Thoracic aorta (tissue), 2 donors: ENCODE results near the gene DCXR. TPM values are rescaled to one million over a fixed set of nuclear protein-coding genes. Genes with fewer than 3 reads are reported as not detected.

Source experiments
- ATAC-seq: fragments of 150-250 bp; one replicate; pipeline ENCODE4 v1.8.0; 2017; ENCODE audit warnings: low read depth; ENCODE audit not compliant: insufficient number of reproducible peaks, low FRiP score
- DNase-seq: peaks from one replicate; pipeline ENCODE4 v3.0.0-alpha.2; 2020; ENCODE audit warnings: low spot score
- H3K27ac ChIP-seq, 2 donors: fragments of 200-600 bp; sonication (generic); 1 replicate in 1 of 2; 2 replicates in 1 of 2; pipeline ENCODE4 v1.5.1; 2016; ENCODE audit warnings: mild to moderate bottlenecking in 2 of 2, moderate library complexity in 2 of 2
- H3K27me3 ChIP-seq: fragments of 200-600 bp; sonication (generic); replicated peaks from 2 replicates; pipeline ENCODE4 v1.6.0; 2016; ENCODE audit warnings: mild to moderate bottlenecking; ENCODE audit not compliant: insufficient read depth
- H3K36me3 ChIP-seq: fragments of 200-600 bp; sonication (generic); one replicate; pipeline ENCODE4 v1.5.1; 2016
- H3K4me1 ChIP-seq, 2 donors: fragments of 200-600 bp; sonication (generic); 1 replicate in 1 of 2; 2 replicates in 1 of 2; pipeline versions ENCODE4 v1.5.1 to v1.6.0; 2016; ENCODE audit warnings: low read depth in 2 of 2, mild to moderate bottlenecking in 1 of 2; ENCODE audit not compliant: control insufficient read depth in 1 of 2
- H3K4me3 ChIP-seq: fragments of 200-600 bp; sonication (generic); 2 replicates; pipeline ENCODE4 v1.5.1; 2016; ENCODE audit warnings: mild to moderate bottlenecking
- H3K9me3 ChIP-seq: fragments of 200-600 bp; sonication (generic); 2 replicates; pipeline ENCODE4 v1.5.1; 2016
- CTCF ChIP-seq: fragments of 200-600 bp; sonication (generic); IDR thresholded peaks from one replicate; pipeline ENCODE4 v1.5.1; 2019; ENCODE audit warnings: antibody characterized with exemption
- total RNA-seq, 2 donors: library from RNA; depleted of rRNA; stranded (reverse); fragments of >200 nt; gene quantifications; one replicate each; pipeline versions ENCODE4 v1.1.0 to v1.2.3, GENCODE V29; 2016

DCXR gene
- total RNA-seq, 2 donors from 2014 or later, result 33.9 to 87.1 TPM

- no peaks in the 10 kb centered on the region for H3K27me3 ChIP-seq
- no peak overlapping the region for H3K4me3 ChIP-seq
- H3K27ac ChIP-seq, result no peak overlapping the region
- no peak for DNase-seq
- TF ChIP-seq CTCF, result no peak
- H3K36me3 ChIP-seq, result peaks cover 29% of the 10 kb centered on the region
- ATAC-seq, result no peak
- H3K9me3 ChIP-seq, result no peaks in the 10 kb centered on the region
- H3K4me1 ChIP-seq, result no peaks in the 10 kb centered on the region
Measured at GRCh38 chr17:82077617-82078358, 40.3 kb upstream of the DCXR start.

DNA sequence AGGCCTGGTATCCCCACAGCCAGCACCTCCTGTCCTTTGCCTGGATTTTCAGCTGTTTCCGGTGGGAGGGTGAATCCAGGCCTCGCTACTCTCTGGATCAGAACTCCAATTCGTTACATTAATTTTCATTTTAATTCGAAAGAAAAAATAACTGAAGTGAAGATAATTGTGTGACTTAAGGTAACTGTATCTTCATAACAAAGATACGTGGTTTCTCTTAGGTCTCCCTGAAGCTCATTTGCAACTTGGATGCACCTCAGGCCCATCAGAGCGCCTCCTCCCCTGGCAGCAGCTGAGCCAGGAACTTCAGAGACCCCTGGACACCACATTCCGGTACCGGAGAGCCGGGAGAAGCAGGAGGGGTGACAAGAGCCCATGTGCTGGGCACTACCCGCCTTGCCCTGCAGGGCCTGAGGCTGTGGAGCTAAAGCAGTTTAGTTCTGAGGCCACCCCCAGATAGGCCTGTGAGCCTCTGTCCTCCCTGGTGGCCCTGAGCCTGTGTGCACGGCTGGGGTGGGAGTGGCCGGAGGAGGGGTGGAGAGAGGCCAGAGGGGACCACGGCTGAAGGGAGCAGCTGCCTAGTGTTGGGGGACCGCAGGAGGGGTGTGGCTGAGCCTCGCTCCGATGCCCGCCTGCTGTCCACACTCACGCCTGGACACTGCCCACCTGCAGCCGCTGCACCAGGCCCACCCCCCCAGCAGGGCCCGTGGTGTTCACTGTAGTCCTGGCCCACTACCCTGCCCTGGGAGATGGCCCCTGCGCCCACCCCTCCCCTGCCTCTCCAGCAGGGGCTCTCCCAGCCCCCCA is 39.5 kb upstream of the DCXR start:
- no peak for ATAC-seq
- H3K4me3 ChIP-seq, result no peak overlapping the region
- TF ChIP-seq CTCF, result no peak
- no peaks in the 10 kb centered on the region for H3K9me3 ChIP-seq
- H3K27me3 ChIP-seq, result no peaks in the 10 kb centered on the region
- DNase-seq, result no peak
- no peak overlapping the region for H3K27ac ChIP-seq
- peaks cover 23% of the 10 kb centered on the region for H3K36me3 ChIP-seq
- H3K4me1 ChIP-seq, result no peaks in the 10 kb centered on the region

GRCh38 chr17:82076018-82076784 is 38.7 kb upstream of the DCXR start:
- H3K27ac ChIP-seq, result no peak overlapping the region
- no peak for TF ChIP-seq CTCF
- H3K27me3 ChIP-seq, result no peaks in the 10 kb centered on the region
- DNase-seq (no peak), ATAC-seq (no peak)
- no peak overlapping the region for H3K4me3 ChIP-seq
- no peaks in the 10 kb centered on the region for H3K4me1 ChIP-seq
- H3K9me3 ChIP-seq, result no peaks in the 10 kb centered on the region
- H3K36me3 ChIP-seq, result peaks cover 19% of the 10 kb centered on the region

DNA sequence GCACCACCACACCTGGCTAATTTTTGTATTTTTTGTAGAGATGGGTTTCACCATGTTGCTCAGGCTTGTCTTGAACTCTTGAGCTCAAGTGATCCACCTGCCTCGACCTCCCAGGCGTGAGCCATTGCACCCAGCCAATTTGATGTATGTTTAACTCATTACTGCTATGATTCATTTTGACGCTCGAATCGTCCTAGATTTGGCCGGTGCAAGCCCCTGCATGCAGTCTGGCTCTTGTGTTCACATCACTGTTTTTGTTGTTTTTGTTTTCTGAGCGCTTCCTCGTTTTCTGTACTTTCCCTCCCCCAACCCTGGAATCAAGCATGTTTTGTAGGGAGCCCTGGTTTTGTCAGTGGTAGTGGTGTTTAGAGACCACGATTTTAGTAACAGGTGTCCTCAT is 35.9 kb upstream of the DCXR start:
- Histone ChIP-seq H3K9me3 (no peaks in the 10 kb centered on the region), H3K27me3 (no peaks in the 10 kb centered on the region), H3K4me3 (no peak overlapping the region), H3K27ac (no peak overlapping the region), H3K36me3 (no peaks in the 10 kb centered on the region), H3K4me1 (no peaks in the 10 kb centered on the region)
- no peak for TF ChIP-seq CTCF
- no peak for ATAC-seq
- no peak for DNase-seq

GRCh38 chr17:82072827-82073226 is 35.3 kb upstream of the DCXR start:
- Histone ChIP-seq H3K36me3 (no peaks in the 10 kb centered on the region), H3K4me1 (no peaks in the 10 kb centered on the region), H3K4me3 (no peak overlapping the region), H3K9me3 (no peaks in the 10 kb centered on the region), H3K27me3 (no peaks in the 10 kb centered on the region), H3K27ac (no peak overlapping the region)
- DNase-seq (no peak), ATAC-seq (no peak)
- no peak for TF ChIP-seq CTCF
